HUES48 (cell line): ENCODE results near the gene LIX1.

Experiments
- H3K27ac ChIP-seq: one replicate; pipeline ENCODE4 v1.7.0; 2013; ENCODE audit warnings: low read depth, low read length, inconsistent platforms
- H3K27me3 ChIP-seq: 2 replicates; pipeline ENCODE4 v1.6.1; 2013; ENCODE audit warnings: mild to moderate bottlenecking, low read length; ENCODE audit not compliant: control insufficient read depth, insufficient read depth
- H3K36me3 ChIP-seq: 2 replicates; pipeline ENCODE4 v1.6.1; 2013; ENCODE audit warnings: low read length; ENCODE audit not compliant: control insufficient read depth, insufficient read depth
- H3K4me1 ChIP-seq: 2 replicates; pipeline ENCODE4 v1.6.1; 2013; ENCODE audit warnings: mild to moderate bottlenecking, low read length; ENCODE audit not compliant: control insufficient read depth, insufficient read depth
- H3K4me3 ChIP-seq: 2 replicates; pipeline ENCODE4 v1.5.1; 2013; ENCODE audit warnings: mild to moderate bottlenecking, low read depth, low read length
- H3K9ac ChIP-seq: 2 replicates; pipeline ENCODE4 v1.6.1; 2013; ENCODE audit warnings: mild to moderate bottlenecking, low read depth, low read length, moderate library complexity
- H3K9me3 ChIP-seq: 2 replicates; pipeline ENCODE4 v1.6.1; 2013; ENCODE audit warnings: low read length; ENCODE audit not compliant: control insufficient read depth, insufficient read depth

LIX1 gene

GRCh38 chr5:97124335-97124734 lies 18.1 kb downstream of the LIX1 start:
- Histone ChIP-seq H3K4me3 (no peak overlapping the region), H3K9me3 (no peaks in the 10 kb centered on the region), H3K27me3 (no peaks in the 10 kb centered on the region), H3K9ac (no peak overlapping the region), H3K36me3 (no peaks in the 10 kb centered on the region), H3K4me1 (peaks cover 7% of the 10 kb centered on the region; the same call in 1 of the 2 replicates), H3K27ac (no peak overlapping the region)

- Histone ChIP-seq H3K27ac (no peak overlapping the region), H3K4me3 (no peak overlapping the region), H3K9me3 (no peaks in the 10 kb centered on the region), H3K27me3 (no peaks in the 10 kb centered on the region), H3K36me3 (no peaks in the 10 kb centered on the region), H3K4me1 (peaks cover 11% of the 10 kb centered on the region; the same call in 1 of the 2 replicates), H3K9ac (no peak overlapping the region)
These were observed 20.6 kb downstream of the LIX1 start for GRCh38 chr5:97121848-97122247.

- Histone ChIP-seq H3K4me1 (peaks cover 21% of the 10 kb centered on the region; the same call in 1 of the 2 replicates), H3K36me3 (no peaks in the 10 kb centered on the region), H3K4me3 (no peak overlapping the region), H3K27me3 (no peaks in the 10 kb centered on the region), H3K27ac (no peak overlapping the region), H3K9me3 (no peaks in the 10 kb centered on the region), H3K9ac (no peak overlapping the region)
These were observed 22.2 kb downstream of the LIX1 start for GRCh38 chr5:97120195-97120594.

GRCh38 chr5:97119007-97119390 lies 23.4 kb downstream of the LIX1 start:
- H3K4me1 ChIP-seq: peaks cover 23% of the 10 kb centered on the region
- H3K9ac ChIP-seq: no peak overlapping the region
- no peaks in the 10 kb centered on the region for H3K27me3 ChIP-seq
- no peaks in the 10 kb centered on the region for H3K36me3 ChIP-seq
- H3K4me3 ChIP-seq: no peak overlapping the region
- H3K9me3 ChIP-seq: no peaks in the 10 kb centered on the region
- H3K27ac ChIP-seq: no peak overlapping the region

- Histone ChIP-seq H3K36me3 (no peaks in the 10 kb centered on the region), H3K4me1 (peaks cover 23% of the 10 kb centered on the region), H3K9ac (no peak overlapping the region), H3K27me3 (no peaks in the 10 kb centered on the region), H3K27ac (no peak overlapping the region), H3K4me3 (no peak overlapping the region), H3K9me3 (no peaks in the 10 kb centered on the region)
These were observed 24.0 kb downstream of the LIX1 start for GRCh38 chr5:97118261-97119006.

GRCh38 chr5:97115932-97116331 lies 26.5 kb downstream of the LIX1 start:
- no peak overlapping the region for H3K27ac ChIP-seq
- no peak overlapping the region for H3K9ac ChIP-seq
- peaks cover 37% of the 10 kb centered on the region for H3K4me1 ChIP-seq
- no peaks in the 10 kb centered on the region for H3K9me3 ChIP-seq
- no peak overlapping the region for H3K4me3 ChIP-seq
- no peaks in the 10 kb centered on the region for H3K36me3 ChIP-seq
- no peaks in the 10 kb centered on the region for H3K27me3 ChIP-seq

GRCh38 chr5:97112230-97112629 lies 30.2 kb downstream of the LIX1 start:
- Histone ChIP-seq H3K9ac (no peak overlapping the region), H3K27ac (no peak overlapping the region), H3K9me3 (no peaks in the 10 kb centered on the region), H3K4me3 (no peak overlapping the region), H3K27me3 (no peaks in the 10 kb centered on the region), H3K4me1 (peaks cover 39% of the 10 kb centered on the region), H3K36me3 (no peaks in the 10 kb centered on the region)

- no peak overlapping the region for H3K27ac ChIP-seq
- H3K36me3 ChIP-seq: no peaks in the 10 kb centered on the region
- no peak overlapping the region for H3K9ac ChIP-seq
- H3K4me3 ChIP-seq: no peak overlapping the region
- no peaks in the 10 kb centered on the region for H3K9me3 ChIP-seq
- H3K4me1 ChIP-seq: peaks cover 35% of the 10 kb centered on the region
- no peaks in the 10 kb centered on the region for H3K27me3 ChIP-seq
These were observed 30.8 kb downstream of the LIX1 start for GRCh38 chr5:97111616-97112015.

GRCh38 chr5:97111004-97111403 lies 31.4 kb downstream of the LIX1 start:
- no peak overlapping the region for H3K27ac ChIP-seq
- peaks cover 33% of the 10 kb centered on the region for H3K4me1 ChIP-seq
- no peaks in the 10 kb centered on the region for H3K9me3 ChIP-seq
- no peak overlapping the region for H3K9ac ChIP-seq
- no peaks in the 10 kb centered on the region for H3K27me3 ChIP-seq
- no peak overlapping the region for H3K4me3 ChIP-seq
- H3K36me3 ChIP-seq: no peaks in the 10 kb centered on the region

- Histone ChIP-seq H3K27ac (no peak overlapping the region), H3K36me3 (no peaks in the 10 kb centered on the region), H3K27me3 (no peaks in the 10 kb centered on the region), H3K4me1 (peaks cover 25% of the 10 kb centered on the region), H3K4me3 (no peak overlapping the region), H3K9ac (no peak overlapping the region), H3K9me3 (no peaks in the 10 kb centered on the region)
These were observed 35.1 kb downstream of the LIX1 start for GRCh38 chr5:97107318-97107717.

- Histone ChIP-seq H3K27ac (no peak overlapping the region), H3K9ac (no peak overlapping the region), H3K27me3 (no peaks in the 10 kb centered on the region), H3K9me3 (no peaks in the 10 kb centered on the region), H3K4me3 (no peak overlapping the region), H3K36me3 (no peaks in the 10 kb centered on the region), H3K4me1 (peaks cover 25% of the 10 kb centered on the region)
These were observed 36.2 kb downstream of the LIX1 start for GRCh38 chr5:97106216-97106581.
